ENCODE results near the gene DLX4. TPM values are rescaled to one million over a fixed set of nuclear protein-coding genes. Genes with fewer than 3 reads are reported as not detected.

DLX4 gene
- total RNA-seq, 1 experiment from 2014 or later, result 2.5 TPM

GRCh38 chr17:49972486-49973270 is 3.7 kb downstream of the DLX4 start:
- no peak overlapping the region for H4K91ac ChIP-seq (ENCODE audit: insufficient read length, low read depth, low read length)
- Mint-ChIP-seq H3K9me3 (peaks cover 0 to 3% of the 10 kb centered on the region in 2 experiments; a peak in 1 of 5 replicates), H3K4me3 (peak overlapping the region; percentile 24 to 67; a peak in 4 of 5 replicates), H3K4me1 (peaks cover 34 to 64% of the 10 kb centered on the region in 2 experiments), H3K27me3 (ENCODE audit: low read depth) (peaks cover 98% of the 10 kb centered on the region), H3K36me3 (ENCODE audit: insufficient read depth in 1 of 3, low read depth in 3 of 3) (no peaks in the 10 kb centered on the region; a peak in 1 of 7 replicates), H3K27ac (no peak overlapping the region)
- no CpG with 5 or more reads among the region's 57 CpGs for WGBS (ENCODE audit: extremely low coverage, insufficient read length, low lambda C conversion rate)
- H3K4me1 ChIP-seq (ENCODE audit: insufficient read depth, low read length), result peaks cover under 1% of the 10 kb centered on the region
- H4K20me1 ChIP-seq (ENCODE audit: control insufficient read depth, insufficient read depth, insufficient read length), result no peaks in the 10 kb centered on the region
- H3T11ph ChIP-seq (ENCODE audit: low read length), result no peak overlapping the region
- H2BK20ac ChIP-seq (ENCODE audit: low read depth, low read length, poor library complexity, severe bottlenecking), result no peak overlapping the region
- TF ChIP-seq, protein P1, sequence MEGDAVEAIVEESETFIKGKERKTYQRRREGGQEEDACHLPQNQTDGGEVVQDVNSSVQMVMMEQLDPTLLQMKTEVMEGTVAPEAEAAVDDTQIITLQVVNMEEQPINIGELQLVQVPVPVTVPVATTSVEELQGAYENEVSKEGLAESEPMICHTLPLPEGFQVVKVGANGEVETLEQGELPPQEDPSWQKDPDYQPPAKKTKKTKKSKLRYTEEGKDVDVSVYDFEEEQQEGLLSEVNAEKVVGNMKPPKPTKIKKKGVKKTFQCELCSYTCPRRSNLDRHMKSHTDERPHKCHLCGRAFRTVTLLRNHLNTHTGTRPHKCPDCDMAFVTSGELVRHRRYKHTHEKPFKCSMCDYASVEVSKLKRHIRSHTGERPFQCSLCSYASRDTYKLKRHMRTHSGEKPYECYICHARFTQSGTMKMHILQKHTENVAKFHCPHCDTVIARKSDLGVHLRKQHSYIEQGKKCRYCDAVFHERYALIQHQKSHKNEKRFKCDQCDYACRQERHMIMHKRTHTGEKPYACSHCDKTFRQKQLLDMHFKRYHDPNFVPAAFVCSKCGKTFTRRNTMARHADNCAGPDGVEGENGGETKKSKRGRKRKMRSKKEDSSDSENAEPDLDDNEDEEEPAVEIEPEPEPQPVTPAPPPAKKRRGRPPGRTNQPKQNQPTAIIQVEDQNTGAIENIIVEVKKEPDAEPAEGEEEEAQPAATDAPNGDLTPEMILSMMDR (conservative IDR thresholded peaks at IDR 0.05), result no peak
- H4K5ac ChIP-seq (ENCODE audit: insufficient read length, low read depth, low read length), result no peak overlapping the region
- no peak overlapping the region for H2BK120ac ChIP-seq (ENCODE audit: low read depth, low read length, poor library complexity, severe bottlenecking)
- H3K9me3 ChIP-seq (ENCODE audit: control insufficient read depth, low read depth, low read length), result no peaks in the 10 kb centered on the region
- H2BK12ac ChIP-seq (ENCODE audit: insufficient read length, low read depth, low read length), result no peak overlapping the region
- no peak overlapping the region for H4K8ac ChIP-seq (replicated peaks; ENCODE audit: insufficient read length, low read depth, low read length)
- no peaks in the 10 kb centered on the region for H3K79me2 ChIP-seq (ENCODE audit: insufficient read depth, low read length)
- H2AK5ac ChIP-seq (ENCODE audit: insufficient read length, low read length), result no peak overlapping the region
- no peak overlapping the region for H3K56ac ChIP-seq (ENCODE audit: insufficient read length, low read depth, low read length)
- peak overlapping the region; percentile 6 for H3K4me2 ChIP-seq (ENCODE audit: insufficient read depth, insufficient read length, low read length)
- no peak overlapping the region for H2BK15ac ChIP-seq (ENCODE audit: low read depth, low read length)
- DNase-seq, result peak; percentile 61
- peaks cover 75% of the 10 kb centered on the region for H3K27me3 ChIP-seq (ENCODE audit: insufficient read depth, low read length)
- no peak overlapping the region for H3K4ac ChIP-seq (ENCODE audit: low read depth, low read length)
- H3K23ac ChIP-seq (ENCODE audit: insufficient read length, low read depth, low read length), result no peak overlapping the region
- H3K79me1 ChIP-seq (ENCODE audit: insufficient read depth, low read depth, low read length, poor library complexity, severe bottlenecking), result no peaks in the 10 kb centered on the region
- H3K27ac ChIP-seq (ENCODE audit: insufficient read length, low read depth, low read length), result no peak overlapping the region
- no peak overlapping the region for H3K18ac ChIP-seq (ENCODE audit: insufficient read length, low read depth, low read length)
- H2AFZ ChIP-seq (ENCODE audit: low read length), result no peak overlapping the region
- no peak overlapping the region for H3K9ac ChIP-seq (ENCODE audit: extremely low read depth, insufficient read length, low read length)
- H3K23me2 ChIP-seq (ENCODE audit: insufficient read length, low read depth, low read length, poor library complexity, severe bottlenecking), result peaks cover 15% of the 10 kb centered on the region
- H3K14ac ChIP-seq (ENCODE audit: insufficient read depth, low read length), result no peak overlapping the region; the same call in 1 of the 2 replicates
- no peak overlapping the region for H2BK5ac ChIP-seq (ENCODE audit: insufficient read length, low read length)

Measured in H9 (cell line).